HepG2 (cell line): ENCODE data around the gene BEST2. TPM values are rescaled to one million over a fixed set of nuclear protein-coding genes. Genes with fewer than 3 reads are reported as not detected.

Source experiments
- CENPBD1 ChIP-seq: sonication (generic); formaldehyde crosslinking; IDR thresholded peaks from 2 replicates; pipeline ENCODE4 v1.8.0; 2022; ENCODE audit warnings: missing genetic modification reagents, low read depth, mild to moderate bottlenecking, borderline replicate concordance
- CSRNP1 ChIP-seq: sonication (generic); formaldehyde crosslinking; IDR thresholded peaks from 2 replicates; pipeline ENCODE4 v1.8.1; 2023; ENCODE audit warnings: mild to moderate bottlenecking, missing genetic modification reagents
- DNMT1 ChIP-seq: sonication (generic); formaldehyde crosslinking; IDR thresholded peaks from 2 replicates; pipeline ENCODE4 v1.5.1; 2020; ENCODE audit warnings: mild to moderate bottlenecking, missing genetic modification reagents
- GLMP ChIP-seq: sonication (generic); formaldehyde crosslinking; IDR thresholded peaks from 2 replicates; pipeline ENCODE4 v1.9.0; 2021; ENCODE audit warnings: missing genetic modification reagents, mild to moderate bottlenecking, borderline replicate concordance
- IRX3 ChIP-seq: sonication (generic); formaldehyde crosslinking; IDR thresholded peaks from 2 replicates; pipeline ENCODE4 v1.8.1; 2023; ENCODE audit warnings: mild to moderate bottlenecking, low read depth, missing genetic modification reagents, borderline replicate concordance
- KDM5B ChIP-seq: sonication (generic); formaldehyde crosslinking; IDR thresholded peaks from 2 replicates; pipeline ENCODE4 v1.4.0; 2020; ENCODE audit warnings: missing genetic modification reagents, mild to moderate bottlenecking, borderline replicate concordance
- MTA1 ChIP-seq: sonication (generic); formaldehyde crosslinking; IDR thresholded peaks from 2 replicates; pipeline ENCODE4 v1.4.0; 2020; ENCODE audit warnings: missing genetic modification reagents, mild to moderate bottlenecking, borderline replicate concordance
- PATZ1 ChIP-seq: sonication (generic); formaldehyde crosslinking; IDR thresholded peaks from 2 replicates; pipeline ENCODE4 v1.4.0; 2020; ENCODE audit warnings: missing genetic modification reagents
- SMYD3 ChIP-seq: sonication (generic); formaldehyde crosslinking; IDR thresholded peaks from 2 replicates; pipeline ENCODE4 v1.8.1; 2023; ENCODE audit warnings: mild to moderate bottlenecking, missing genetic modification reagents
- SP1 ChIP-seq, 2 experiments: fragments of 450-650 bp in 1 of 2; sonication (generic) in 1 of 2; formaldehyde crosslinking in 1 of 2; IDR thresholded peaks; 2 replicates each; pipeline versions ENCODE4 v1.4.0 to v1.6.1; 2016 to 2020; ENCODE audit warnings: missing genetic modification reagents in 1 of 2
- TBX2 ChIP-seq: sonication (generic); formaldehyde crosslinking; IDR thresholded peaks from 2 replicates; pipeline ENCODE4 v1.5.0; 2020; ENCODE audit warnings: missing genetic modification reagents, mild to moderate bottlenecking, borderline replicate concordance
- TIGD3 ChIP-seq: sonication (generic); formaldehyde crosslinking; IDR thresholded peaks from 2 replicates; pipeline ENCODE4 v1.5.1; 2020; ENCODE audit warnings: mild to moderate bottlenecking, missing genetic modification reagents, borderline replicate concordance
- ZNF230 ChIP-seq: sonication (generic); formaldehyde crosslinking; IDR thresholded peaks from 2 replicates; pipeline ENCODE4 v1.4.0; 2020; ENCODE audit warnings: mild to moderate bottlenecking, missing genetic modification reagents
- ZNF496 ChIP-seq: sonication (generic); formaldehyde crosslinking; IDR thresholded peaks from 2 replicates; pipeline ENCODE4 v1.8.1; 2023; ENCODE audit warnings: mild to moderate bottlenecking, moderate library complexity, missing genetic modification reagents; ENCODE audit not compliant: insufficient replicate concordance
- ZXDC ChIP-seq: sonication (generic); formaldehyde crosslinking; IDR thresholded peaks from 2 replicates; pipeline ENCODE4 v1.5.0; 2020; ENCODE audit warnings: mild to moderate bottlenecking, missing genetic modification reagents
- polyA plus RNA-seq, 8 experiments: library from polyadenylated mRNA; depleted of rRNA in 3 of 8; stranded (reverse) in 7 of 8; unstranded in 1 of 8; fragments of >200 nt; fragmentation: Illumina TruSeq in 4 of 8; extraction: Trizol in 4 of 8; gene quantifications; 2 replicates each; pipeline versions ENCODE4 v1.2.1 to v1.2.3, GENCODE V29; 2011 to 2016; ENCODE audit warnings: low read depth in 4 of 8, missing spikeins in 1 of 8, mixed read lengths in 1 of 8; ENCODE audit not compliant: insufficient read depth in 1 of 8
- total RNA-seq, 5 experiments: library from RNA; depleted of rRNA; stranded (reverse); fragments of >200 nt; fragmentation: Illumina TruSeq; extraction: Trizol; gene quantifications; 2 replicates each; pipeline ENCODE4 v1.2.3, GENCODE V29; 2016; ENCODE audit warnings: low read depth in 1 of 5

The BEST2 gene
- total and polyA plus RNA-seq, 2 of the 13 experiments (the other 11 are each of a cell fraction or from before 2014, with no cell fraction given), result not detected

GRCh38 chr19:12782424-12783290 is 31.1 kb downstream of the BEST2 start (continued):
- TF ChIP-seq CSRNP1 (CRISPR knock-in tag) (no peak), GLMP (CRISPR knock-in tag) (no peak), TIGD3 (no peak), DNMT1 (CRISPR knock-in tag) (peak; percentile 71; the same call in 1 of the 2 replicates), KDM5B (CRISPR knock-in tag) (peak; percentile 65; the same call in 1 of the 2 replicates), ZNF230 (CRISPR knock-in tag) (no peak), SMYD3 (CRISPR knock-in tag) (no peak), CENPBD1 (CRISPR knock-in tag) (no peak), ZNF496 (CRISPR knock-in tag) (no peak), ZXDC (CRISPR knock-in tag) (peak; percentile 60; the same call in 1 of the 2 replicates), PATZ1 (peak; percentile 92), SP1 (IDR thresholded peaks at IDR 0.05) (no peak), SP1 (CRISPR knock-in tag; IDR thresholded peaks at IDR 0.05) (peak; percentile 46), TBX2 (peak; percentile 64; the same call in 1 of the 2 replicates), MTA1 (CRISPR knock-in tag) (peak; percentile 93; the same call in 1 of the 2 replicates), IRX3 (CRISPR knock-in tag) (no peak)
